Endometrial microvascular endothelial cells (primary cell): Measurements from ENCODE around the gene POPDC2. TPM values are rescaled to one million over a fixed set of nuclear protein-coding genes. Genes with fewer than 3 reads are reported as not detected.

ENCODE experiments used
- in situ Hi-C: cut with HindIII; loops from 2 replicates; pipeline ENCODE4 v1.10.0; 2017; ENCODE audit warnings: low sequenced_read_pairs, low pct_unique_long_range_greater_than_20kb; ENCODE audit errors: inconsistent ontology term
- total RNA-seq: library from RNA; depleted of rRNA; stranded (reverse); fragments of >200 nt; gene quantifications from one replicate; pipeline ENCODE4 v1.2.3, GENCODE V29; 2015; ENCODE audit errors: inconsistent ontology term

Gene POPDC2
- total RNA-seq, 1 donor from 2014 or later, result not detected

GRCh38 chr3:119647171-119647570 lies 13.2 kb downstream of the POPDC2 start:
- in situ Hi-C loops, result no loop called here

- in situ Hi-C loops, result no loop called here
Measured at GRCh38 chr3:119645813-119646212, 14.6 kb downstream of the POPDC2 start.

DNA sequence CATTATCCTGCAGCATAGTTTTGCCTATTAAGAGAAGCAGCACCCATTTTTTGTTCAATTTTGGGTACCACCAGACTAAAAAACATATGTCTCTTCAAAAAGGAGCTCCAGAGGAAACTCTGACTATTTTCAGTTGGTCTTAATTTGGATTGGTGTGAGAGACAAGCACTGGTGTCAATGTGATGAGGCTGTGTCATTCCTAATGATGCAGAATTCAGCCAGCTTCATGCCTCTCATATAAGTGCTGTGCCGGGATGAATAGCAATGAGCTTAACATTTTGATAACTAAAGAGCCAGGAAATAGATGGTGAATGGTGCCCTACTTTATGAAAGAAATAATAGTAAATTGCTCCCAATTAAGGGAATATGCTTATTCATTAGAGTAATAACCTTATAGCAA lies 15.9 kb downstream of the POPDC2 start:
- in situ Hi-C loops, result no loop called here

DNA sequence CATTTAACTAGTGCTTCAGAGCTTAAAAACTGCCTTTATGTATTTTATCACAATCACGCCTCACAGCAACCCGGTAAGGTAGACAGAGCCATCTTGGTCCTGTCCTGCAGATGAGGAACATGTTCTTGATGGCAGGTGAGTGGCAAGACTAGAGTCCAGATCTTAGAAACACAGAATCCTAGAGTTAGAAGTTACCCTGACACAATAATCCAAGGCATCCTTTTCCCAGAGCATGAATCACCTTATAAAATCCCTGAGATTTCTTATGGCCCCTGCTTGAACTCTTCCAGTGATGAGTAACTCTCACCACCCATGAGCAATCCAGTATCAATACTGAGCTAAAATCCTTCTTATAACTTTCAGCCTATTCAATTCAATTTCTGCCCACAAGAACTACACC lies 16.9 kb downstream of the POPDC2 start:
- in situ Hi-C loops, result no loop called here

DNA sequence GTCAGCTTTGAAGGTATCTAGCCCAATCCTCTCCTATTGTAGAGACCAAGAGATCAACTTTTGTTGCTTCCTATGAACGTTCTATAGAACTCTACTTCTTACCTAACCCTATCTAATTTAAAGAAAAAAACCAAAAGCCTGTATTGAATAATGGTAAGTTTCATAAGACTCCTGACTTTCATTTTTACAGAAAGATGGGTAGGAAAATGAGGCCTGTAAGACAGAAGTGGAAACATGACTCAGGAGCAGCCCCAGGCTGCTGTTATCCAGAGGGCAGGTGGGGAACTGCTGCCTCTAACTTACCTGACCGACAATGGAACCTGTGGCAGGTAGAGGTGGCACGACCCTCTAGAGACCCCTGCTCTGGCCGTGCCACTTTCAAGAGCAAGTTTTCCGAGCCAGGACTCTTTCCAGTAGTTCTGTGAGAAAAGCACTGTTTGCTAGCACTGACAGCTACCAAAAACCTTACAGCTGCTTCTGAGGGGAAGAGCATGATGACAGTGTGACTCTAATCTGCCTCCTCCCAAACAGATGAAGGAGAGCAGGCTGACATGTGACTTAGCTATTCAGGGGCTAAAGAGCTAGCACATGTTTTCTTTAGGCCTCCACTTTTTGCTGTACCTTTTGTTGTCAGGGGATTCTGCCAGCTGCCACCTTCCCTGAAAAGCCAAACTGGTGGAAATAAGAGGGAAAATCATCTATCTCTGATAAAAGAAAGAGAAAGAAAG lies 17.5 kb downstream of the POPDC2 start:
- in situ Hi-C loops, result no loop called here

DNA sequence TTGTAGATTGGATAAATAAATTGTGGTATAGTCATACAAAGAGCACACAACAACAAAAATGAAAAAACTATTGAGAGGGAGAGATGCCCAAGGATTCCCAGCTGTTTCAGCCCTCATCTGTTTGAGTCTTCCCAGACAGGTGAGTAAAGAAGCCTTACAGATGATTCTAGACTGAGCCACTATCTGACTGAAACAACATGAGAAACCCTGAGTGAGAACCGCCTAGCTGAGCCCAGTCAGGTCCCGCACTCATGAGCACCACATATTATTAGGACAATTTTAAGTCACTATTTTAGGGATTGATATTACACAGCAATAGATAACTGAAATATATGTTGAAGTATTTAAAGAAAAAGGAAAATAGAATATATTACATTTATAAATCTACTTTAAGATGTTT lies 19.0 kb downstream of the POPDC2 start:
- in situ Hi-C loops, result no loop called here

DNA sequence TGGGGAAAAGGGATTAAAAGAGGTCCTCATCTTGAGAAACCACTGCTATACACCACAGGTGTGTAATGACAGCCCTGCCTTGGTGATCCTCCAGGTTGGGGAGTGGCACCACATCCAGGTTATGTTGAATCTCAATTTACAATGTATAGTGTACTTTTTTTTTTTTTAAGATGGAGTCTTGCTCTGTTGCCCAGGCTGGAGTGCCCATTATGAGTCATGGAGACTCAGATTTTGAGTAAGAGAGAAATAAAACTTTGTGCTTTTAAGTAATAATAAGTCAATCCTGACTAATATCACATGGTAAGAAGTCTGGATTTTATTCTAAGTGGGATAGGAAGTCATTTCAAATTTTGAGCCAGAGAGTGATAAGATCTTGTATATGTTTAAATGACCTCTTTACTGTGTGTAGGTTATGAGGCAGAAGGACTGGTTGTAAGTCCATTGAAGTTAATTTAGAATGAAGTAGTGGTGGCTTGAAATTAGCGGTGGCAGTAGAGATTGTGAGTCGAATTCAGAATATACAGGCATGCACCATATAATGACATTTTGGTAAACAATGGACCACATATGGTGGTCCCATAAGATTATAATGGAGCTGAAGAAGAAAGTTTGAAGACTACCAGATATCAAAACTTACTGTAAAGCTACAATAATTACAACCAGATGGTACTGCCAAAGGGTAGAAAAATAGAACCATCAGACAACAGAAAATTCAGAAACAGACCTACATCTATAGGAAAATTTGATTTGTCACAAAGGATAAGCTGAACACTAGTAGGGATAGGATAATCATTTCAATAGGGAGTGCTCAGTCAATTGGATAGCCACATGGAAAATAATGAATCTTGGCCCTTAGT lies 20.7 kb downstream of the POPDC2 start:
- in situ Hi-C loops, result no loop called here

- in situ Hi-C loops, result no loop called here
Measured at GRCh38 chr3:119637679-119638477, 22.5 kb downstream of the POPDC2 start.

DNA sequence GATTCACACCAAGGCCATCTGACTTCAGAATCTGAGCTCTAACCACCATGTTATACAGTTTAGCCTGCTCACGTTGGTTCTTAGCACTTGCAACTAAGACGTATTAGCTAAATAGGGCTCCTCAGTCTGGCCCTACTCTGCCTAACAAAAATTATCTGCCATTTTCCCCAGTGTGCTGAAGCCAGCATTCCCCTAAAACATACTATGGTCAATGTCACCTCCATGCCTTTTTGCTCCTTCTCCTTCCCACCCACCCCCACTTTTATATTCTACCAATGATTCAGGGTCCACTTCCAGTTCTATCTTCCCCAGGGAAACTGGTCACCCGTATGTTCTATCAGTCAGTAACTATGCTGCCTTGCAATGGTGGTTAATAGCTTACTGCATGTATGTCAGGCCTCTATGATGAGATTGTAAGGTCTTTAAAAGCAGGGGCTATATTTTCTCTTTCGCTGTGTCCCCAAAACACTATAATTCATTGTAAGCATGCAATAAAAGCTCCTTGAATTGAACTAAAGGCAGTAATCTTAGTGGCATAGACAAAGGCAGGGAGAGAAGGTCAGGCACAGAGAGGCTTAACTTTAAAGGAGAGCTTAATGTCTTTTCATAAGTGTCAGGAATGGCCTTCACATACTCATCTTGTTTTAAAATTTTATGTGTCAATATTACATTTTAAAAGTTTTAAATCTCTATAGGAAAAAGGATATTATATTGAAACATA lies 23.3 kb downstream of the POPDC2 start:
- in situ Hi-C loops, result no loop called here

GRCh38 chr3:119636249-119636648 lies 24.1 kb downstream of the POPDC2 start:
- in situ Hi-C loops, result no loop called here

DNA sequence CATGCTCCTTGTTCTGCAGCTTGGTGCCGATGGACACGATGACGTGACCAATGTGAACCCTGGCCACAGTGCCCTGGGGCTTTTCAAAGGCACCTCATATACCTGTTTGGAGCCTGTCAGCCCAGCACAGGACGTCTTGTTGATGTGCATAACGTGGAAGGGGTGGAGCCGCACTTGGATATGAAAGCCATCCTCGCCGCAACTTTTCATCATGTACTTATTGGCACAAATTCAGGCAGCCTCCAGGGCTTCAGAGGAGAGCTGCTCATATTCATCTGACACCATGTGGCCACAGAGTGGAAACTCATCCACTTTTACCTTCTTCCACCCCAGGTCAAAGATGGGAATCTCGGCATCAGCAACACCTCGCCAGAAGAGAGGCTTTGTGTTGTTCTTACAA lies 24.7 kb downstream of the POPDC2 start:
- in situ Hi-C loops, result no loop called here

DNA sequence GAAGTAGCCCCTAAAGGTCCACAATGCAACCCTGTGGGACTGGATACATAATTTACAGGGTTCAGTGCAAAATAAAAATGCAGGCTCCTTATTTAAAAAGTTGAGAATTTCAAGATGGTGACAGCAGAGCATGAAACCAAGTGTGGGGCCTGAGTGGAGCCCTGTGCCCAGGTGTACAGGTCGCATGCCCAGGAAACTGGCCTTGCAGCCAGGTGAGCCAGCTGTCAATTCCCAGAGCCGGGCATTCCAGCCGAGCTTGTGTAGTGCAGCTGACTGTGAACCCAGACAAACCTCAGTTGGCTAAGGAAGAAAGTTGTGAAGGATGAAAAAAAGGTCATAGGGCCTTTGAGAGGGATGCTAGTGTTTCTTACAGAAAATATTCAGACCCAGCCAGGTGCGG lies 27.6 kb downstream of the POPDC2 start:
- in situ Hi-C loops, result no loop called here

DNA sequence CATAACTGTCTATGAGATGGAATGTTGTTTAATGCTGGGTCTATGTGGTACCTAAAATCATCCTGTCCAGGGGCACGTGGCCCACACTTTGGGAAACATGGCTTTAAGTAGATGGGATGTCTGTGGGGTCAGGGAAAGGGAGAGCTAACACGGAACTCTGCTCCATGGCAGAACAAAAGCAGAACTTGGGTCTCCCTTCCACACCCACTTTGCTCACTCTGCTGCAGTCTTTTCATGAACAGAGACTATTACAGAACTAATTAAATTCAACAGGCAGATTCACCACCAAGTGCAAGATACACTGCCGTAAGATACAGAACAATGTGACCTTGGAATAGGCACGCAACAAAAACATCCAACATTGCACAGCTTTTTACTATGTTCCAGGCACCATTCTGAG lies 28.2 kb downstream of the POPDC2 start:
- in situ Hi-C loops, result no loop called here

DNA sequence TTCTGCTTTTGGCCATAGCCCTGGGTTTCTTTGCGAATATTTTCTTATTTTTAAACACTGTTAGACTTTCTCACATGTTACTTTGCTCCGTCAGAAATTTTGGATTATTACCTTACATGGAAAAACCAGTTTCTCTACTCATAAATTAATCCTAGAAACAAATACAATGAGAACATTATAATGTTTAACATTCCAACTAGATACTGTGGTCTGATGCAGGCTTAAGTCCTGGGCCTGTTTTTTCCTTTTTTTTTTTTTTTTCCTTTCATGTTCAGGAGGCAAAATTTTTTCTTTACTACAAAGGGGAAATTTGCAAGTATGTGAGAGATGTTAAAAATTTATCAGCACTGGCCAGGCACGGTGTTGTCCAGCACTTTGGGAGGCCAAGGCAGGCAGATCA lies 28.9 kb downstream of the POPDC2 start:
- in situ Hi-C loops, result no loop called here

DNA sequence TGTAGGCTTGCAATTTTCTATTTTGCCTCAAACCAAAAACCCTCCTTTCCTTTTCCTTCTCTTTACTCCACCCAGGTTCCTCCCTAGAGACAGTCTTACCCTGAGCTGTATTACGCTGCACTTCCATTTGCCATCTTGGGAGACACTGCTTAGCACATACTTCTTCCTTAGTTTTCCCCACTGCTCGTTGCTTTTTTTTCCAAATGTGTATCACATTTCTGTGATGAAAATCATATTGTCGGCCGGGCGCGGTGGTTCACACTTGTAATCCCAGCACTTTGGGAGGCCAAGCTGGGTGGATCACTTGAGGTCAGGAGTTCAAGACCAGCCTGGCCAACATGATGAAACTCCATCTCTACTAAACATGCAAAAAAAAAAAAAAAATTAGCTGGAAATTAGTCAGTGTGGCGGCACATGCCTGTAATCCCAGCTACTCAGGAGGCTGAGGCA lies 29.5 kb downstream of the POPDC2 start:
- in situ Hi-C loops, result no loop called here

DNA sequence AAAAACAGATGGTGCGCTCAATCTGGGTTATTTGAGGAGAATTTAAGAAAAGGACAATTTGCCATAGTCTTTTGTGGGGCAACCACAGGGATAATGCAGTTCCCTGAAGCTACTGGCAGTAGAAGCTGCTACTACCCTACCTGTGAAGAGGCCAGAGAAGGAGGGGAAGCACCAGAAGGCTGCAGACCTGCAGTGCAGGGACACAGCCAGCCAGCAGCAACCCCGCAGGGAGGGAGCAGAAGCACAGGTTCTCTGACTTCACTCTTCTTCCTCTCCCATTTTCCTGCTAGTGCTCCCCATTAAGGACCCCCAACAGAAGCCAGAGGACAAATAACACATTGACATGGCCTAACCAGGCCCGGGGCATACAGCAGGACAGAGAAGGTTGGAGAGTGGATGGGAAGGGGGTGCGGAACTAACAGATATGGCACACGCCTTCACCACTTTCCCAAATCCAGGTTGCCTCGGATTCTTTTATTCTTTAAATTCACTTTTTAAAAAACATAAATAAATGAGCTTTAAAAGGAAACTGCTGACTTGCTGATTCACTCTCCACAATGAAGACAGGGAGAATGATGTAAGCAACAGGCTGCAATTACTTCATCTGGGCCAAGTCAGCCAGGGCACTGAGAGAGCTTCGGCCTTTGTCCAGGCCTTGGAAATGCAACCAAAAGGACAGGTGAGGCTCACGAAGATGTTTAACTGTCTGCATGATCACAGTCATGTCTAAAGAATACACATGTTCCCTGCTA lies 30.1 kb downstream of the POPDC2 start:
- in situ Hi-C loops, result no loop called here

- in situ Hi-C loops, result no loop called here
Measured at GRCh38 chr3:119628816-119629445, 31.5 kb downstream of the POPDC2 start.

DNA sequence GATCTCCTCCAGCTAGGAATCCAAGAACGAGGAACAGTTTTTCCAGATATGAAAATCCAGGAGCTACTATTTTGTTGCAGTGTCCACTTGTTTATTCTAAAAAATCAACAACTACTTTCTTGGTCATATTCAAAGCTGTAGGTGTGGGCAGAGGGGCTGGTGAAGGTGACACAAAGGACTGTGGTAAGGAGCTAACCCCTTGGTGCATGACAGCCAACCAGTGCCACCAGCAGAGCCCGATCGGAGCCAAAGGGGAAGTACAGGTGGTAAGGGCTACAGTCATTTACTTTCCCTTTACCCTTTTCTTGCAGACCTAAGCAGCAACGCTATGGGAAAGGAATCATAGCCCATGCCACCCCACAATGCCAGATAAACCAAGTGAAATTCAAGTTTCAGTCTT lies 32.0 kb downstream of the POPDC2 start:
- in situ Hi-C loops, result no loop called here
